NCI-H526 treated with DMSO at 0.1 percent for 48 hours (cell line): Measurements from ENCODE around the gene TUBB2B.
"Not testable (repeated sequence)": the region's sequence is repeated elsewhere in the genome, so short reads cannot be mapped to it uniquely, and the experiment has no call there.

Source experiments
- DNase-seq: peaks from one replicate; lab custom pipeline; 2025; lab: John Stamatoyannopoulos, UW

The TUBB2B gene

DNA sequence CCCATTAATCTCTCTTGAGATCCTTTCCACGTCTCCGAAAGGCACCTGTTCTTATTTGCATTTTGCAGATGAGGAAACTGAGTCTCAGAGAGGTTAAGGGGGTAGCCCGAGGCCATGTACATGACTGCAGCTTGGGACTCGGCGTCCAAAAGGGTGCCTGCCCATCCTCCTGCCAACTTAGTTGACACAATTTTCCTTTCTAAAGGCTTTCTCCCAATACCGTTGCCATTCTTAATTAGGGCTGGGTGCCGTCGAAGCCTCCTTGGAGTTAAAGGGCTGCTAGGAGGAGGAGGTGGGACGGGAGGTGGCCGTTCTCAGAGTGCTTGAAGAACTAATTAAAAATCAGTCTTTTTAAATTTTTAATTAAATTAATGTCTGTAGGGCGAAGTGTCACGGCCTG, 30.7 kb upstream of the TUBB2B start:
- no peak for DNase-seq

DNA sequence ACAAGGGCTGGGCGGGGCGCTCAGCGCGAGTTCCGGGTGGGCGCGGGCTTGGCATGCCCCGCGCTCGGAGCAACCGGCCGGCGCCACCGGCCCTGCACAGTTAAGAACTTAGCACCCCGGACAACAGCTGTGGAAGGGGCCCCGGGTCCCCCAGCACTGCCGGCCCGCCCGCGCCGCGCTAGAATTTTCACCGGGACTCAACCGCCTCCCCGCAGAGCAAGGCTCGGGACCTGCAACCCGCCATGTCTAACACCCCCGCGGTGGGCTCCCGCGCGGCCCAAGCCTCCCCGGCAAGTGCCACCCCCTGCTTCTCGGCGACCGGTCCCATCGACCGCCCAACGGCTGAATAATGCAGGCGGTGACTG, 26.1 kb upstream of the TUBB2B start:
- DNase-seq, result no peak

DNA sequence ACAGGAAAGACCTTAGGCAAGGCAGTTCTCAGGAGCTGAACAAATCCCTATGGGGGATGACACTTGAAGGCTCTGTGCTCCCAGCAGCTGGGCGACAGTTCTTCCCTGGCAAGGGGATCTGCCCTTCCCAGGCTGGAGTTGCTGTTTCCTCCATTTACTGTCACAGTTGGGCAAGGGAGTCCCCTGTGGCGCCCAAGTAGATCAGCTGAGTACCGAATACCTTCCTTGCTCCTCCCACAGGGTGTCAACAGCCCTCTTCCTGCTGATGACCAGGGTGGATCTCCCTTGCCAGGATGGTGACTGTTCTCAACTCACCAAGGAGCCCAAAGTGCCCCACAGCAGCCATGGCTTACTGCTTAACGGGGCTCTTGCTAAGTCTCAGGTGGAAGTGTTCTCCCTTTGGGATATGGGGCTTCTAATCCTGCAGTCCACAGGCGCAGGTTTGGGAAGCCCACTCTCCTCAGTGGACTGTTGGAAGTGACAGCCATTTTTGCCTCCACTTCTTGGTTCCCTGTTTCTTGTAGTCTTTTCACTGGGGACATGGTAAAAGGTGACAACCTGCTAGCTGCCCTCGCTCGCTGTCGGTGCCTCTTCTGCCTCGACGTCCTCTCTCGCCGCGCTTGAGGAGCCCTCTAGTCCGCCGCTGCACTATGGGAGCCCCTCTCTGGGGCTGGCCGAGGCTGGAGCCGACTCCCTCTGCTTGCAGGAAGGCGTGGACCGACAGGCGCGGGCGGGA, 25.6 kb upstream of the TUBB2B start:
- no peak for DNase-seq

DNA sequence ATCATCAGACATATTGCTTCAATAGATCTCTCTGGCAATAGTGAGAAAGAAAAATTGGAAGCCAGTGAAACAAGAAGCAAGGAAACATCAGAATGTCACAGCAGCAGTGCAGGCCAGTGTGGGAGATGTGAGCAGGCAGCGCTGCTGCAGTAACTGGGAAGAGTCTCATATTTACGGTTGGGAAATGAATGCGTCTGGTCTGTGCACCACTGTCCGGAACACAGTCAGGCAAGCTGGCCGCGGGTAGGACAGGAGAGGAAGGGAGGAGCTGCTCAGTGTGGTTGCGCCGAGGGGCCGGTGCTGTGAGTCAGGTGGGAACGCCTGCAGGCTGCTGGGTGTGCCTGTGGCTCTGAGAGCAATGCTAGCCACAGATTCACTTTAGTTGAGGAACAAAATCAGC, 24.9 kb upstream of the TUBB2B start:
- DNase-seq, result no peak

DNA sequence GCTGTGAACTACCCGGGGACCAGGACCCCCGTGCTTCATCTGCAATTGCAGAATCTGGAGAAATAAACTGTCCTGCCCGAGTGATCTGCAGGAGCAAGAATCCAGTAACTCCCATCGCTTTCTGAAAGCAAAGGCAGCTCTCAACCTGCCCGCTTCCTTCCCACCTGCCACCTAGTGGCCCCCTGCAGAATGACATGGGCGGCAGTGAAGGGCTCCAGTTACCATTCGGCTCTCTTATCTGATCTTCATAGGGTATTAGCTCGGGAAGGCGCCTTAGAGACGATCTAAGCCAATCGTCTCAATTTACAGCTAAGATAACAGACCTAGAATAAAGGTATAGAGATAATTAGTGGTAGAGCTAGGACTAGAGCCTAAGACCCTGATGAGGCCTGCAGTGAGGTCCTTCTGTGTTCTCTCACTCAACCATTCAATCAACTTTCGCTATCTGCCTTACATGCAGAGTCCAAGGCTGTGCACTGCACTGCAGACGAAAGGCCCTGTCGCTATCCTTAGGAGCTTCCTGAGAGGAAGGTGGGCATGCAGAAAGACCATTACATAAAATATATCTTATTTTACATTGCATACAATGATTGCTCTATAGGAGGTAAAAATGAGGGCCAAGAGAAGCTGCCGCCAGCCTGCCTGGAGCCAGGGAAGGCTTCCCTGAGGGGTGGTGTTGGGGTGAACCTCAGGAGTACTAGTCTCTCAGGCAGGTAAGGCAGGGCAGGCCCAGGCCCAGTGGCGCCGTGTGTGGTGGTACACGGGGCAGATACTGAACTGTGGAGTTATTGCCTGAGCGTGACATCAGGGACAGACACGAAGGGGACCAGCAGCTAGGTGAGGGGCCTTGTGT, 24.2 kb upstream of the TUBB2B start:
- peak; percentile 79 for DNase-seq

GRCh38 chr6:3250231-3250675, 22.8 kb upstream of the TUBB2B start:
- no peak for DNase-seq

DNA sequence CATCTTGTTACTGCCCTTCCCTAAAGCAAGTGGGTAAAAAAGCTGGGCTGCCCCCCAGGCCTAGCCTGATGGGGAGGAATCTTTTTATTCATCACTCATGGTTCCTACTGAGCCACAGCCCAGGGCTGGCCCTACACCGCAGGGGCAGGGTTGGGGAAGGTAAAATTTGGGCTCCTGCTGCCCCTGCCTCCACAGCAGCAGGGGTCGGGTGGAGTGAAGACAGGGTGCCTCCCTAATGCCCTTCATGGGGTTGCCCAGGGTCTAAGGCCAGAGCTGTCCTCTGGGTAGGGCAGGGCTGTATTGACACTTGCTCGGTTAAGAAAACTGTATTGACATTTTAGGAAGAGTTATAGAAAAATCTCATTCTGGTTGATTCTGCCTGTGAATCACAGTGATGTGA, 22.4 kb upstream of the TUBB2B start:
- no peak for DNase-seq

DNA sequence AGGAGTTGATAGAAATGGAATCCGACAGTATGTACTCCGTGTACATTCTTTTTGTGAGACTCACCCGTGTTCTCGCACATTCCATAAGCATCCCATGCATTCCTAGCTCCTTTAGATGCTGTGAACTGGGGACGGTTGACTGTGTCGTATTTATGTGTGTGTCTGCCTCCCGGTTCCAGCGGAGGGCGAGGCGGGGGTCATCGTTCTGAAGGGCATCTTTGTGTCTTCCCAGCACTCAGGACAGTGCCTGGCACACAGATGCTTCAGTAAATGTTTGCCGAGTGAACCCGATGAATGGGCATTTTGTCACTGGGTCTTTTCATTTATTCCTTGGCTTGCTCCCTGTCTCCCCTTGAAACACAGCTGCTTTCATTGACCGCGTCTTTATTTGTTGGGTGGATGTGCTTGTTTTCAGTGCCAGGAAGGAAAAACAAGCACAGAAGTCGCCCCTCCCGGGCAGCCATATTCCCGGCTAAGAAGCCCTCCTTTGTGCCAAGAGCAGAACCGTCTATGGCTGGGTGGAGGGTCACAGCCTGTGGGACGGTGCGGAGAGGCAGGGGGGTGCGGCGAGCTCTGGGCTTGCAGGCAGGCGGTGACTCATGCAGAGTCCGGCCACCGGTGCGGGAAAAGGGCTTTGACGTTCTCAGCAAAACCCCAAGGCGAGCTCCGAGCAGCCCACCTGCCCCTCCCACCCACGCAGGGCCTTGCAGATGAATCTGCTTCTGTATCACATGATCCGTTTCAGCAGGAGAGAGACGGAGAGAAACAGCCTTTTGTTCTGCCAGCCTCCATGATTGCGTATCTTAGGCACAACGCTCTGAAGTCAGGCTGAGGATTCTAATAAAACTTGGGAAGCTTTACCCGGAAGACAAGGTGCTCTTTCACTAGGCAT, 20.0 kb upstream of the TUBB2B start:
- DNase-seq, result peak; percentile 24

- no peak for DNase-seq
Observed at GRCh38 chr6:3245216-3245615, 17.8 kb upstream of the TUBB2B start.

DNA sequence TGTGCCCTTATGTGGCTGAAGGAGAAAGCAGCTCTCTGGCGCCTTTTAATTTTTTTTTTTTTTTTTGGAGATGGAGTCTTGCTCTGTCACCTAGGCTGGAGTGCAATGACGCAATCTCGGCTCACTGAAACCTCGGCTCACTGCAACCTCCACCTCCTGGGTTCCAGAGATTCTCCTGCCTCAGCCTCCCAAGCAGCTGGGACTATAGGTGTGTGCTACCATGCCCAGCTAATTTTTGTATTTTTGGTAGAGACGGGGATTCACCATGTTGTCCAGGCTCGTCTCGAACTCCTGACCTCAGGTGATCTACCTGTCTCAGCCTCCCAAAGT, 17.3 kb upstream of the TUBB2B start:
- not testable (repeated sequence) for DNase-seq

GRCh38 chr6:3244003-3244831, 16.8 kb upstream of the TUBB2B start:
- no peak for DNase-seq

DNA sequence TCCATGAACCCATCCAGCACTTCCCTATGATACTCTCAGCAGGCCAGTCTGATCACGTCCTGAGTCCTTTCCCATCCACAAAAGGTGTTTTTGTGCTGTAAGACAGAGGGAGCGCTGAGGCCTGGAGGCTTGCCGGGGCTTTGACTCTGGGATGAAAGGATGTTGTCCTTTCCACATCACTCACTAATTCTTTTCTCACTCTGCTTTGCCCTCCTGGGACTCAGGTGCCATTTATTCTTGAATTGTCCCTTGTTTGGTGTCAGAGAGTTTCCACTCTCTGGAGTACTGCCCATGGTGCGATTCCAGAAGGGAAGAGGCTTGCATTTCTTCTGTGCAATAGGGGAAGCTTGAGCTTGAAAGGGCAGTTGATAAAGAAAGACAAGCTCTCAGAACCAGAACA, 15.3 kb upstream of the TUBB2B start:
- DNase-seq, result no peak

GRCh38 chr6:3241745-3242144, 14.3 kb upstream of the TUBB2B start:
- not testable (repeated sequence) for DNase-seq

DNA sequence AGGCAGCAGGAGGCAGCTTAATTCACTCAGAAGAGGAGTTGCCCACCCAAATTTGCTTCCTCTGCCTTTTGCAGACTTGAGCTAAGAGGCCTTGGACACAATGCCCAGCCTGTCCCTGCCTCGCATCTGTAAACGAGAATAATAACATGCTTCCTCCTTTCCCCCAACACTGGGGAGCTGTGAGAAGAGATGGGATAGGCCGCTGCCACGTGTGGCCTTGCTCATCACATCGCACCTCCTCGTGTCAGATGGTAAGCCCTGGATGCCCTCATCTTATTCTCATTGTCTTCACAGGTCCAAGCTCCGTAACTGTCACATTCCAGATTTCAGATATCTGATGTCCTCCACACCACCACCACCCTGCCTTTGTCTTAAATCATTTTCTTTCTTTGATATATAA, 13.1 kb upstream of the TUBB2B start:
- DNase-seq, result no peak

- DNase-seq, result no peak
Observed at GRCh38 chr6:3239110-3239830, 11.8 kb upstream of the TUBB2B start.

DNA sequence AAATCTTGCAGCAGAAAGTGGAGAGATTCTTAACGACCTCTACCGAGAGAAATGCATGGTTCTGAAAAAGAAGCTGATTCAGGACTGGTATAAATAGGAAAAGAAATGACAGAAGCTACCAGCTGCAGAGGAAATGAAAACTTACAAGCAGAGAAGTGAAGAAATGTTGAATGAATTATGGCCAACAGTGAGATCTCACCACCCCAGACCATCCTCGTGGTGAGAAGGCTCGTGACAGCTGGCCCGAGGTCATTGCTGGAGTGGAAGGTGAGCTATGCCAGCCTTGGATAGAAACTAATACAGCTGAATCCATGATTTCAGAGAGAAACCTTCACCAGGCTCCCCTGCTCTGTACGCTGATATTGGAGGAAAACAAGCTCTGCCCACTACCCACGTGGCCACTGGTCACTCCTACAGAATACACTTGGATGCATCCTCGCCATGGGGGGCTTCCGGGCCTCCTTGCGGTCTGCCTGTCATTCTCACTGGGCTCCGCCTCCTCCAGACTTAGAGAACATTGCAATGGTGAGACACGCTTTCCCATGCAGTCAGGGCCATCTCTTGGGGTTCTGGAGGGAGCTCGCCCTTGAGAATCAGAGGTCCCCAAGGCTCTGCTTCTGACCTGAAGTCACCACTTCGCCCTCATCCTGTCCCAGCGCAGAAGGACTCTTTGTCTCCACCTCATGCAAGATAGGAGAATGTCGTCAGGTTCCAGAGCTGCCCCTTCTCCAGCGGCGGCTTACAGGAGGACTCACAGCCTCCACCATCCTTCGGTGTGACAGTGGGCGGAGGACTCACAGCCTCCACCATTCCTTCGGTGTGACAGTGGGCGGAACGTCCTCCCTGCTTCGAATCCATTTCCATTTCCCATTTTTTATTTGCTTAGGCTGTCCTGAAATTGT, 10.6 kb upstream of the TUBB2B start:
- no peak for DNase-seq

- no peak for DNase-seq
Observed at GRCh38 chr6:3236005-3236404, 8.6 kb upstream of the TUBB2B start.

DNA sequence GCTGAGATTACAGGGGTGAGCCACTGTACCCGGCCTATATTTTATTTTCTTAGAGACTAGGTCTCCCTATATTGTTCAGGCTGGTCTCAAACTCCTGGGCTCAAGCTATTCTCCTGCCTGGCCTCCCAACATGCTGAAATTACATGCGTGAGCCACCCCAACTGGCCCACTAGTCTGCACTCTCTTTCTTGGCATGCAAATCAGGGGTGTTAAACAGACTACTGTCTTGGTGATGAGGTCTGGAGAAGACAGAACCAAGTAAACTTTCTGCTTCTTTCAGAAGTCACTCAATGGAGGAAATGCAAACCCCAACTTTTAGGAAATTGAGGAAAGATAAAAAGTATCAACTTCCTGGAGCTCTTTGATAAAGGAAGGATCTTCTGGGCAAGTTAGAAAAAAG, 8.0 kb upstream of the TUBB2B start:
- DNase-seq, result no peak

DNA sequence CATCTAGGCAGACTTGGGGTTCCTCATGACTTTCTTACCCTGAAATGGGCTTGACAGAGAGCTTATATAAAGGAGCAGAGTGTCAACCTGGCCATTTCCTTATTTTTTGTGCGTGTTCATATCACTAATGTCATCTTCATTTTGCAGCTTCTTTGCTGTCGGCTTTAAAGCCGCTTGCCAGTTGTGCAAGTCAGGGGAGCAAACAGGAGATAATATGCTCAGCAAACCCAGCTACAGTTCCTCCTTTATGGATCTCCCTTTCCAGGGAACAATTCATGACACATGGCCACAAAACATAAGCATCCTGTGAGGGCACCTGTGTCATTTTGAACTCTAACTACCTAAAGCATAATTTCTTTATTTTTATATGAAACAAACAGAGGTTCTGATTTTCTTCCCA, 6.5 kb upstream of the TUBB2B start:
- DNase-seq, result no peak

- DNase-seq, result peak; percentile 21
Observed at GRCh38 chr6:3233321-3233720, 5.9 kb upstream of the TUBB2B start.
